Fibroblast of lung (primary cell): ENCODE data around the gene ANGPTL8. TPM values are rescaled to one million over a fixed set of nuclear protein-coding genes. Genes with fewer than 3 reads are reported as not detected.

ENCODE experiments used
- DNase-seq, 2 donors: peaks; one replicate each; pipeline versions ENCODE4 v3.0.0 to v3.0.0-alpha.2; 2010; ENCODE audit warnings: low read depth in 2 of 2
- H2AFZ ChIP-seq: 2 replicates; pipeline ENCODE4 v1.5.1; 2012; ENCODE audit warnings: low read length, control low read depth, inconsistent platforms
- H3K27ac ChIP-seq: 2 replicates; pipeline ENCODE4 v1.5.1; 2011; ENCODE audit warnings: low read length, control low read depth; ENCODE audit not compliant: insufficient read depth
- H3K27me3 ChIP-seq: 2 replicates; pipeline ENCODE4 v1.5.1; 2011; ENCODE audit warnings: mild to moderate bottlenecking, low read length; ENCODE audit not compliant: control insufficient read depth, insufficient read depth
- H3K36me3 ChIP-seq: 2 replicates; pipeline ENCODE4 v1.5.1; 2011; ENCODE audit warnings: low read length; ENCODE audit not compliant: control insufficient read depth, insufficient read depth
- H3K4me1 ChIP-seq: 2 replicates; pipeline ENCODE4 v1.5.1; 2011; ENCODE audit warnings: low read length; ENCODE audit not compliant: control insufficient read depth, insufficient read depth; ENCODE audit errors: extremely low read depth
- H3K4me2 ChIP-seq: 2 replicates; pipeline ENCODE4 v1.5.1; 2011; ENCODE audit warnings: low read length, control low read depth; ENCODE audit not compliant: insufficient read depth; ENCODE audit errors: extremely low read depth
- H3K4me3 ChIP-seq, 4 experiments: fragments of 200-600 bp in 1 of 4; sonication (generic) in 1 of 4; replicated peaks in 1 of 4; 2 replicates each; pipeline ENCODE4 v1.5.1; 2011 to 2016; ENCODE audit warnings: low read length in 4 of 4, low read depth in 3 of 4, mild to moderate bottlenecking in 3 of 4, control low read depth in 2 of 4, inconsistent platforms in 1 of 4, mixed read lengths in 1 of 4; ENCODE audit not compliant: insufficient read depth in 1 of 4; ENCODE audit errors: control extremely low read depth in 1 of 4
- H3K79me2 ChIP-seq: 2 replicates; pipeline ENCODE4 v1.5.1; 2012; ENCODE audit warnings: mild to moderate bottlenecking, low read length, inconsistent platforms; ENCODE audit not compliant: control insufficient read depth, insufficient read depth
- H3K9ac ChIP-seq: 2 replicates; pipeline ENCODE4 v1.5.1; 2011; ENCODE audit warnings: mild to moderate bottlenecking, low read length, control low read depth; ENCODE audit not compliant: insufficient read depth
- H3K9me3 ChIP-seq: 2 replicates; pipeline ENCODE4 v1.5.1; 2012; ENCODE audit warnings: low read depth, low read length; ENCODE audit not compliant: control insufficient read depth, insufficient read depth
- H4K20me1 ChIP-seq: 2 replicates; pipeline ENCODE4 v1.5.1; 2011; ENCODE audit warnings: low read length; ENCODE audit not compliant: control insufficient read depth, insufficient read depth; ENCODE audit errors: extremely low read depth
- EZH2 ChIP-seq: IDR thresholded peaks from 2 replicates; pipeline ENCODE4 v1.5.1; 2012; ENCODE audit warnings: low read length, control low read depth, mild to moderate bottlenecking; ENCODE audit errors: missing control alignments
- polyA plus RNA-seq, 2 donors: library from polyadenylated mRNA; depleted of rRNA in 1 of 2; stranded (reverse) in 1 of 2; unstranded in 1 of 2; fragments of >200 nt; gene quantifications; 2 replicates each; pipeline ENCODE4 v1.2.1, GENCODE V29; 2011 to 2012; ENCODE audit warnings: missing spikeins in 1 of 2
- total RNA-seq: library from RNA; depleted of rRNA; stranded (reverse); fragments of >200 nt; gene quantifications from 2 replicates; pipeline ENCODE4 v1.2.1, GENCODE V29; 2014
- TF ChIP-seq, protein P1 (sequence below), 2 donors: IDR thresholded peaks in 1 of 2; conservative IDR thresholded peaks in 1 of 2; 1 replicate in 1 of 2; 2 replicates in 1 of 2; pipeline ENCODE4 v1.5.1; 2011 to 2012; ENCODE audit warnings: low read length in 2 of 2, control low read depth in 1 of 2, inconsistent platforms in 1 of 2, low read depth in 1 of 2, mild to moderate bottlenecking in 1 of 2

Gene ANGPTL8
- total and polyA plus RNA-seq, 2 donors (not counting 1 experiment from before 2014, with no cell fraction given) = not detected

DNA sequence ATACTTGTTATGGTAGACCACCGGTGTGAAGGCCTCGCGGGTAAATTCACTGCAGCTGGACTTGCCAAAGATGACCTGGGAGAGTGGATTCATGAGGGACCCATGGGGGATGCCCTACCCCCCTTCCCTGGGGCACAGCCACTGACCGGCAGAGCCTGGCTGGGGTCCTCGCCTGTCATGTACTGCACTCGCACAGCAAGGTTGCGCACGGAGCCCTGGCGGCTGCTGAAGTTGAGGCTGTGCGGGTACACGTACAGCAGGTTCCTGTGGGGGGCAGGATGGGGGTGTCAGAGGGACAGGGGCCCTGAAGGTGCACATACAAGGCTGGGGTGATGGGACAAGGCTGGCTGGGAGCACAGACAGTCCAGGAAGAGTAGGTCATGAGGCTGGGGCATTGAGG is 1.4 kb upstream of the ANGPTL8 start:
- no peak for DNase-seq
- H3K9ac ChIP-seq = no peak overlapping the region
- H3K4me2 ChIP-seq = no peak overlapping the region
- H3K4me1 ChIP-seq = no peaks in the 10 kb centered on the region
- H3K27ac ChIP-seq = no peak overlapping the region
- no peak for TF ChIP-seq EZH2
- TF ChIP-seq, protein P1, sequence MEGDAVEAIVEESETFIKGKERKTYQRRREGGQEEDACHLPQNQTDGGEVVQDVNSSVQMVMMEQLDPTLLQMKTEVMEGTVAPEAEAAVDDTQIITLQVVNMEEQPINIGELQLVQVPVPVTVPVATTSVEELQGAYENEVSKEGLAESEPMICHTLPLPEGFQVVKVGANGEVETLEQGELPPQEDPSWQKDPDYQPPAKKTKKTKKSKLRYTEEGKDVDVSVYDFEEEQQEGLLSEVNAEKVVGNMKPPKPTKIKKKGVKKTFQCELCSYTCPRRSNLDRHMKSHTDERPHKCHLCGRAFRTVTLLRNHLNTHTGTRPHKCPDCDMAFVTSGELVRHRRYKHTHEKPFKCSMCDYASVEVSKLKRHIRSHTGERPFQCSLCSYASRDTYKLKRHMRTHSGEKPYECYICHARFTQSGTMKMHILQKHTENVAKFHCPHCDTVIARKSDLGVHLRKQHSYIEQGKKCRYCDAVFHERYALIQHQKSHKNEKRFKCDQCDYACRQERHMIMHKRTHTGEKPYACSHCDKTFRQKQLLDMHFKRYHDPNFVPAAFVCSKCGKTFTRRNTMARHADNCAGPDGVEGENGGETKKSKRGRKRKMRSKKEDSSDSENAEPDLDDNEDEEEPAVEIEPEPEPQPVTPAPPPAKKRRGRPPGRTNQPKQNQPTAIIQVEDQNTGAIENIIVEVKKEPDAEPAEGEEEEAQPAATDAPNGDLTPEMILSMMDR (conservative IDR thresholded peaks at IDR 0.05 in 1 of 2, IDR thresholded peaks at IDR 0.05 in 1 of 2; ENCODE audit: low read depth in 1 of 2, low read length in 2 of 2) = no peak
- H3K27me3 ChIP-seq = no peaks in the 10 kb centered on the region
- H2AFZ ChIP-seq = no peak overlapping the region
- no peaks in the 10 kb centered on the region for H4K20me1 ChIP-seq
- H3K79me2 ChIP-seq = no peaks in the 10 kb centered on the region
- H3K9me3 ChIP-seq = no peaks in the 10 kb centered on the region
- no peaks in the 10 kb centered on the region for H3K36me3 ChIP-seq
- no peak overlapping the region for H3K4me3 ChIP-seq

DNA sequence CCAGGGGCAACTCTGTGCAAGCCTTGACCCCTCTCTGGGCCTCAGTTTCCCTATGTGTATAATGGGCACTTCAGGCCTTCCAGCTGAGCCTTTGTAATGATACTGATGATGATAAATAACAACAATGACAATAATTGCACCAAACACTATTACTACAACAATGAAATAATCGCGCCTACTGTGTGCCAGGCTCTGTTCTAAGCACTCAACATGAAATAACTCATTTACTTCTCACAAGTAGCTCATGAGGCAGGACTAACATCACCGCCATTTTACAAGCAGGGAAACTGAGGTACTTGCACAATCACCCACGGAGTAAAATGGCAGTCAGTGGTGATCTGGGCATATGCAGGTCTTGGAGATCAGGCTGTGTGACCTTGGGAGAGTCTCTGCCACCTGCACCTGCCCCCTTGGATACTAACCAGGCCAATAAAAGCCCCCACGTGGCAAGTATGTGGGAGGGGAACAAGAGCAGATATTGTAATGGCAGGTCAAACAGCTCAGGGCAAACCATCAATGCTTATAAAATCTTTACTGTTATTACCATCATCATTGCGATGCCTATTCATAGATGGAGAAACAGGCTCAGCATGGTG is 540 bp upstream of the ANGPTL8 start:
- H3K9me3 ChIP-seq = no peaks in the 10 kb centered on the region
- H3K4me1 ChIP-seq = peaks cover 3% of the 10 kb centered on the region
- no peaks in the 10 kb centered on the region for H3K27me3 ChIP-seq
- H3K9ac ChIP-seq = no peak overlapping the region
- H4K20me1 ChIP-seq = no peaks in the 10 kb centered on the region
- no peak for DNase-seq
- H3K79me2 ChIP-seq = no peaks in the 10 kb centered on the region
- H2AFZ ChIP-seq = no peak overlapping the region
- H3K27ac ChIP-seq = no peak overlapping the region
- H3K4me3 ChIP-seq = no peak overlapping the region
- TF ChIP-seq, protein P1 (conservative IDR thresholded peaks at IDR 0.05 in 1 of 2, IDR thresholded peaks at IDR 0.05 in 1 of 2; ENCODE audit: low read depth in 1 of 2, low read length in 2 of 2) = no peak
- TF ChIP-seq EZH2 = no peak
- no peaks in the 10 kb centered on the region for H3K36me3 ChIP-seq
- H3K4me2 ChIP-seq = no peak overlapping the region

- Histone ChIP-seq H3K27ac (no peak overlapping the region), H3K27me3 (no peaks in the 10 kb centered on the region), H3K4me3 (no peak overlapping the region), H3K4me2 (no peak overlapping the region), H3K4me1 (peaks cover 3% of the 10 kb centered on the region), H2AFZ (no peak overlapping the region), H3K79me2 (no peaks in the 10 kb centered on the region), H3K9ac (no peak overlapping the region), H4K20me1 (no peaks in the 10 kb centered on the region), H3K9me3 (no peaks in the 10 kb centered on the region), H3K36me3 (no peaks in the 10 kb centered on the region)
- no peak for TF ChIP-seq EZH2
- TF ChIP-seq, protein P1 (conservative IDR thresholded peaks at IDR 0.05 in 1 of 2, IDR thresholded peaks at IDR 0.05 in 1 of 2; ENCODE audit: low read depth in 1 of 2, low read length in 2 of 2) = no peak
- DNase-seq = no peak
Observed at GRCh38 chr19:11240008-11240444, 607 bp downstream of the ANGPTL8 start.
